ENCODE measurements around the gene PTPRM.

Gene PTPRM

GRCh38 chr18:8357320-8357719 lies 790.2 kb downstream of the PTPRM start:
- ChIA-PET CTCF (no interaction called here), POLR2A (no interaction called here)
- TF ChIP-seq SP7 (tag by site-specific recombination; IDR thresholded peaks at IDR 0.05) (no peak), BCL11A (tag by site-specific recombination; IDR thresholded peaks at IDR 0.05; ENCODE audit: low read depth) (no peak), ZNF600 (tag by site-specific recombination; IDR thresholded peaks at IDR 0.05) (no peak), ZBTB11 (tag by site-specific recombination; conservative IDR thresholded peaks at IDR 0.05; ENCODE audit: low read depth) (no peak), ZNF677 (tag by site-specific recombination; IDR thresholded peaks at IDR 0.05) (no peak), ZNF350 (tag by site-specific recombination; IDR thresholded peaks at IDR 0.05) (no peak), ZNF292 (tag by site-specific recombination; IDR thresholded peaks at IDR 0.05; ENCODE audit: borderline replicate concordance, low read depth) (no peak), ZNF473 (tag by site-specific recombination; IDR thresholded peaks at IDR 0.05) (no peak), PRDM2 (tag by site-specific recombination; IDR thresholded peaks at IDR 0.05; ENCODE audit: borderline replicate concordance) (no peak)

GRCh38 chr18:8358033-8358765 lies 791.1 kb downstream of the PTPRM start:
- CTCF ChIA-PET = interaction anchor here (1.0 kb wide), 1 partner anchor 168 kb away, joined by 4 read pairs; no protein-coding TSS in a partner anchor
- no peak for TF ChIP-seq ZNF146 (tag by site-specific recombination; IDR thresholded peaks at IDR 0.05)
- TF ChIP-seq MYNN (tag by site-specific recombination; IDR thresholded peaks at IDR 0.05; ENCODE audit: borderline replicate concordance) = no peak
- TF ChIP-seq ZNF174 (tag by site-specific recombination; IDR thresholded peaks at IDR 0.05) = no peak
- TF ChIP-seq OVOL3 (tag by site-specific recombination; IDR thresholded peaks at IDR 0.05) = no peak
- TF ChIP-seq ZNF529 (tag by site-specific recombination; IDR thresholded peaks at IDR 0.05; ENCODE audit: insufficient replicate concordance) = no peak
- TF ChIP-seq ZNF24 (tag by site-specific recombination; IDR thresholded peaks at IDR 0.05) = no peak
- POLR2A ChIA-PET = no interaction called here

More at GRCh38 chr18:8357320-8357719, 790.2 kb downstream of the PTPRM start:
- Histone ChIP-seq H3K4me3 (ENCODE audit: low read depth, low read length) (no peak overlapping the region), H3K4me1 (ENCODE audit: control insufficient read depth, insufficient read depth, low read length) (no peaks in the 10 kb centered on the region), H3K27ac (ENCODE audit: extremely low read depth, low read depth, low read length) (no peak overlapping the region), H3K36me3 (ENCODE audit: control insufficient read depth in 2 of 2, insufficient read depth in 1 of 2, low read length in 2 of 2) (no peaks in the 10 kb centered on the region), H3K9me3 (ENCODE audit: control insufficient read depth, insufficient read depth, low read depth, low read length) (no peaks in the 10 kb centered on the region)

More at GRCh38 chr18:8358033-8358765, 791.1 kb downstream of the PTPRM start:
- H3K27ac ChIP-seq (ENCODE audit: extremely low read depth, low read depth, low read length) = no peak overlapping the region
- H3K4me1 ChIP-seq (ENCODE audit: control insufficient read depth, insufficient read depth, low read length) = no peaks in the 10 kb centered on the region
- H3K36me3 ChIP-seq (ENCODE audit: control insufficient read depth in 2 of 2, insufficient read depth in 1 of 2, low read length in 2 of 2) = no peaks in the 10 kb centered on the region
- H3K4me3 ChIP-seq (ENCODE audit: low read depth, low read length) = no peak overlapping the region
- no peaks in the 10 kb centered on the region for H3K9me3 ChIP-seq (ENCODE audit: control insufficient read depth, insufficient read depth, low read depth, low read length)

Data from HEK293 (cell line).